ENCODE data around the gene S100A14.

Gene S100A14

GRCh38 chr1:153631047-153632022 is 15.2 kb upstream of the S100A14 start:
- TF ChIP-seq, protein P1, sequence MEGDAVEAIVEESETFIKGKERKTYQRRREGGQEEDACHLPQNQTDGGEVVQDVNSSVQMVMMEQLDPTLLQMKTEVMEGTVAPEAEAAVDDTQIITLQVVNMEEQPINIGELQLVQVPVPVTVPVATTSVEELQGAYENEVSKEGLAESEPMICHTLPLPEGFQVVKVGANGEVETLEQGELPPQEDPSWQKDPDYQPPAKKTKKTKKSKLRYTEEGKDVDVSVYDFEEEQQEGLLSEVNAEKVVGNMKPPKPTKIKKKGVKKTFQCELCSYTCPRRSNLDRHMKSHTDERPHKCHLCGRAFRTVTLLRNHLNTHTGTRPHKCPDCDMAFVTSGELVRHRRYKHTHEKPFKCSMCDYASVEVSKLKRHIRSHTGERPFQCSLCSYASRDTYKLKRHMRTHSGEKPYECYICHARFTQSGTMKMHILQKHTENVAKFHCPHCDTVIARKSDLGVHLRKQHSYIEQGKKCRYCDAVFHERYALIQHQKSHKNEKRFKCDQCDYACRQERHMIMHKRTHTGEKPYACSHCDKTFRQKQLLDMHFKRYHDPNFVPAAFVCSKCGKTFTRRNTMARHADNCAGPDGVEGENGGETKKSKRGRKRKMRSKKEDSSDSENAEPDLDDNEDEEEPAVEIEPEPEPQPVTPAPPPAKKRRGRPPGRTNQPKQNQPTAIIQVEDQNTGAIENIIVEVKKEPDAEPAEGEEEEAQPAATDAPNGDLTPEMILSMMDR (IDR thresholded peaks at IDR 0.05; ENCODE audit: borderline replicate concordance, insufficient read depth, low read depth, low read length), result no peak
- no peak overlapping the region for H3K4me3 ChIP-seq (ENCODE audit: low read depth, low read length)

GRCh38 chr1:153630384-153630783 is 14.3 kb upstream of the S100A14 start:
- TF ChIP-seq, protein P1 (IDR thresholded peaks at IDR 0.05; ENCODE audit: borderline replicate concordance, insufficient read depth, low read depth, low read length), result no peak

GRCh38 chr1:153629971-153630370 is 13.8 kb upstream of the S100A14 start:
- no peak overlapping the region for H3K4me3 ChIP-seq (ENCODE audit: low read depth, low read length)
- TF ChIP-seq, protein P1 (IDR thresholded peaks at IDR 0.05; ENCODE audit: borderline replicate concordance, insufficient read depth, low read depth, low read length), result no peak

More at GRCh38 chr1:153630384-153630783, 14.3 kb upstream of the S100A14 start:
- no peak overlapping the region for H3K4me3 ChIP-seq (ENCODE audit: low read depth, low read length)

- TF ChIP-seq, protein P1 (IDR thresholded peaks at IDR 0.05; ENCODE audit: borderline replicate concordance, insufficient read depth, low read depth, low read length), result no peak
- no peak overlapping the region for H3K4me3 ChIP-seq (ENCODE audit: low read depth, low read length)
These were observed 13.2 kb upstream of the S100A14 start for GRCh38 chr1:153629343-153629665.

- TF ChIP-seq, protein P1 (IDR thresholded peaks at IDR 0.05; ENCODE audit: borderline replicate concordance, insufficient read depth, low read depth, low read length), result no peak
These were observed 12.7 kb upstream of the S100A14 start for GRCh38 chr1:153628638-153629342.

GRCh38 chr1:153627715-153628626 is 11.8 kb upstream of the S100A14 start, which contains the start of gene S100A1:
TSS of gene S100A1 (plus strand) at chr1:153628434. CDS start at chr1:153630522, 2,088 bp downstream.
- peak within 1 kb of the TSS; percentile 38 for H3K4me3 ChIP-seq (ENCODE audit: low read depth, low read length)

More at GRCh38 chr1:153628638-153629342, 12.7 kb upstream of the S100A14 start:
- no peak overlapping the region for H3K4me3 ChIP-seq (ENCODE audit: low read depth, low read length)

More at GRCh38 chr1:153627715-153628626, 11.8 kb upstream of the S100A14 start, which contains the start of gene S100A1:
- TF ChIP-seq, protein P1 (IDR thresholded peaks at IDR 0.05; ENCODE audit: borderline replicate concordance, insufficient read depth, low read depth, low read length), result no peak
